IMR-90 (cell line): Measurements from ENCODE around the gene APOC4. TPM values are rescaled to one million over a fixed set of nuclear protein-coding genes. Genes with fewer than 3 reads are reported as not detected.

Experiments
- ATAC-seq: fragments of 200-7000 bp; cut with Tn5 transposase; 2 replicates; pipeline ENCODE4 v1.9.1; 2020; ENCODE audit warnings: low read depth, mild to moderate bottlenecking, moderate library complexity
- BruUV-seq: library from RNA; stranded (reverse); fragments of 400-500 nt; replicated peaks from 2 replicates; lab custom pipeline; 2021; lab: Mats Ljungman, UMichigan
- CTCF ChIA-PET: fragments of 300-600 bp; formaldehyde crosslinking; extraction: SDS; loops from one replicate; lab custom pipeline; 2021; ENCODE audit warnings: antibody characterized with exemption; lab: Yijun Ruan, JAX
- POLR2A ChIA-PET: fragments of 300-600 bp; sonication (Branson Sonifier 250); formaldehyde crosslinking; loops from one replicate; lab custom pipeline; 2022; ENCODE audit warnings: antibody characterized with exemption; ENCODE audit not compliant: unreplicated experiment; lab: Charles Lee
- DNase-seq: peaks from one replicate; pipeline ENCODE4 v3.0.0; 2013
- H2AFZ ChIP-seq: replicated peaks from 2 replicates; pipeline ENCODE3; 2013; ENCODE audit warnings: low read length, mild to moderate bottlenecking; ENCODE audit not compliant: poor library complexity
- H2AK5ac ChIP-seq: 2 replicates; pipeline ENCODE4 v1.6.1; 2013; ENCODE audit warnings: low read depth, low read length, inconsistent platforms
- H2AK9ac ChIP-seq: replicated peaks from 2 replicates; pipeline ENCODE3; 2013; ENCODE audit warnings: mild to moderate bottlenecking, low read depth, low read length, moderate library complexity; ENCODE audit not compliant: poor library complexity
- H2BK120ac ChIP-seq: 2 replicates; pipeline ENCODE4 v1.6.1; 2013; ENCODE audit warnings: low read depth, low read length, inconsistent platforms
- H2BK15ac ChIP-seq: 3 replicates; pipeline ENCODE4 v1.6.1; 2013; ENCODE audit warnings: low read depth, low read length, inconsistent platforms
- H2BK20ac ChIP-seq: 2 replicates; pipeline ENCODE4 v1.6.1; 2013; ENCODE audit warnings: low read depth, mild to moderate bottlenecking, inconsistent platforms, low read length, moderate library complexity
- H2BK5ac ChIP-seq: 2 replicates; pipeline ENCODE4 v1.6.1; 2013; ENCODE audit warnings: mild to moderate bottlenecking, low read depth, low read length, inconsistent platforms; ENCODE audit not compliant: poor library complexity, severe bottlenecking
- H3K14ac ChIP-seq: replicated peaks from 2 replicates; pipeline ENCODE4 v1.6.1; 2013; ENCODE audit warnings: low read depth, low read length, inconsistent platforms
- H3K18ac ChIP-seq: 2 replicates; pipeline ENCODE4 v1.6.1; 2013; ENCODE audit warnings: low read depth, low read length, control low read depth
- H3K23ac ChIP-seq: 2 replicates; pipeline ENCODE4 v1.6.1; 2013; ENCODE audit warnings: low read depth, low read length, inconsistent platforms
- H3K27ac ChIP-seq: 2 replicates; pipeline ENCODE4 v1.5.1; 2013; ENCODE audit warnings: mild to moderate bottlenecking, control low read depth, low read length; ENCODE audit not compliant: insufficient read depth
- H3K27me3 ChIP-seq: 2 replicates; pipeline ENCODE4 v1.6.1; 2013; ENCODE audit warnings: low read length; ENCODE audit not compliant: control insufficient read depth, insufficient read depth
- H3K36me3 ChIP-seq: 2 replicates; pipeline ENCODE4 v1.6.1; 2013; ENCODE audit warnings: low read length, mixed read lengths; ENCODE audit not compliant: control insufficient read depth, insufficient read depth
- H3K4ac ChIP-seq: 2 replicates; pipeline ENCODE4 v1.6.1; 2013; ENCODE audit warnings: low read depth, low read length, inconsistent platforms
- H3K4me1 ChIP-seq: 2 replicates; pipeline ENCODE4 v1.6.1; 2013; ENCODE audit warnings: low read length, mixed read lengths; ENCODE audit not compliant: control insufficient read depth, insufficient read depth
- H3K4me2 ChIP-seq: 2 replicates; pipeline ENCODE4 v1.6.1; 2013; ENCODE audit warnings: low read depth, mild to moderate bottlenecking, control low read depth, low read length, moderate library complexity
- H3K4me3 ChIP-seq: 2 replicates; pipeline ENCODE4 v1.5.1; 2013; ENCODE audit warnings: low read depth, mild to moderate bottlenecking, control low read depth, low read length, moderate library complexity; ENCODE audit not compliant: insufficient read depth
- H3K56ac ChIP-seq: 2 replicates; pipeline ENCODE4 v1.6.1; 2013; ENCODE audit warnings: low read length, inconsistent platforms; ENCODE audit not compliant: insufficient read depth; ENCODE audit errors: extremely low read depth
- H3K79me1 ChIP-seq, 2 experiments: 2 replicates each; pipeline ENCODE4 v1.6.1; 2013; ENCODE audit warnings: low read length in 2 of 2, inconsistent platforms in 1 of 2, low read depth in 1 of 2
- H3K9ac ChIP-seq: 2 replicates; pipeline ENCODE4 v1.6.1; 2013; ENCODE audit warnings: low read depth, low read length, control low read depth
- H3K9me1 ChIP-seq: 2 replicates; pipeline ENCODE4 v1.6.1; 2013; ENCODE audit warnings: low read length, inconsistent platforms; ENCODE audit not compliant: insufficient read depth
- H3K9me3 ChIP-seq: 2 replicates; pipeline ENCODE4 v1.6.1; 2013; ENCODE audit warnings: low read length; ENCODE audit not compliant: control insufficient read depth, insufficient read depth
- H4K20me1 ChIP-seq: 2 replicates; pipeline ENCODE4 v1.6.1; 2013; ENCODE audit warnings: low read length, inconsistent platforms; ENCODE audit not compliant: insufficient read depth
- H4K5ac ChIP-seq: 2 replicates; pipeline ENCODE4 v1.6.1; 2013; ENCODE audit warnings: mild to moderate bottlenecking, low read depth, low read length, control low read depth
- H4K8ac ChIP-seq, 2 experiments: 2 replicates each; pipeline ENCODE4 v1.6.1; 2013; ENCODE audit warnings: low read depth in 2 of 2, low read length in 2 of 2, control low read depth in 1 of 2, inconsistent platforms in 1 of 2
- H4K91ac ChIP-seq: 2 replicates; pipeline ENCODE4 v1.6.1; 2013; ENCODE audit warnings: low read depth, low read length, inconsistent platforms; ENCODE audit not compliant: insufficient read depth
- FOS ChIP-seq: fragments of 150-350 bp; IDR thresholded peaks from 2 replicates; pipeline ENCODE4 v1.6.1; 2016; ENCODE audit warnings: low read depth, low read length
- WGBS, 2 experiments: methylation state at CpG; one replicate each; pipeline versions ENCODE4 v1.1.5 to v1.1.7; 2013; ENCODE audit warnings: missing lambda C conversion rate in 2 of 2; ENCODE audit not compliant: insufficient read length in 1 of 2; ENCODE audit errors: extremely low coverage in 2 of 2; 5-methylcytosine and 5-hydroxymethylcytosine counted together
- dilution Hi-C: fragments of 300-500 bp; cut with HindIII; formaldehyde crosslinking; loops from one replicate; pipeline ENCODE4 v1.14.3; 2018; ENCODE audit warnings: low sequenced_read_pairs; ENCODE audit not compliant: unreplicated experiment
- in situ Hi-C: fragments of 300-500 bp; cut with MboI; formaldehyde crosslinking; loops from 3 replicates; pipeline ENCODE4 v1.14.3; 2019; ENCODE audit warnings: low sequenced_read_pairs, inconsistent platforms, mixed read lengths
- intact Hi-C: fragments of 100-400 bp; cut with micrococcal nuclease; formaldehyde crosslinking; loops from 2 replicates; pipeline ENCODE4 v1.10.0; 2022
- polyA plus RNA-seq, 3 experiments: library from polyadenylated mRNA; depleted of rRNA; stranded (reverse); fragments of >200 nt; gene quantifications; 2 replicates each; pipeline ENCODE4 v1.2.3, GENCODE V29; 2012; ENCODE audit warnings: low replicate concordance in 1 of 3
- total RNA-seq: library from RNA; depleted of rRNA; stranded (reverse); fragments of >200 nt; gene quantifications from 2 replicates; pipeline ENCODE4 v1.2.3, GENCODE V29; 2012

The APOC4 gene
- total and polyA plus RNA-seq, 2 of the 4 experiments (the other 2 are of a cell fraction): not detected

GRCh38 chr19:44986389-44986788, 44.4 kb downstream of the APOC4 start:
- CTCF ChIA-PET: no interaction called here
- intact Hi-C loops: no loop called here
- POLR2A ChIA-PET: no interaction called here

More at GRCh38 chr19:44986389-44986788, 44.4 kb downstream of the APOC4 start:
- Histone ChIP-seq H2AFZ (no peak overlapping the region), H3K18ac (no peak overlapping the region), H4K91ac (no peak overlapping the region), H3K9ac (no peak overlapping the region), H3K27me3 (no peaks in the 10 kb centered on the region), H4K8ac (no peak overlapping the region), H4K20me1 (peaks cover 14% of the 10 kb centered on the region), H3K36me3 (peaks cover 67% of the 10 kb centered on the region), H3K4me1 (no peaks in the 10 kb centered on the region), H3K56ac (no peak overlapping the region), H3K4me2 (no peak overlapping the region), H4K5ac (no peak overlapping the region), H2BK15ac (no peak overlapping the region), H2BK120ac (no peak overlapping the region), H3K79me1 (peaks cover 0 to 8% of the 10 kb centered on the region in 2 experiments; a peak in 1 of 4 replicates), H3K9me1 (no peaks in the 10 kb centered on the region), H3K14ac (no peak overlapping the region), H3K27ac (no peak overlapping the region), H2AK5ac (no peak overlapping the region), H3K23ac (no peak overlapping the region), H3K4me3 (no peak overlapping the region), H3K4ac (no peak overlapping the region), H2BK20ac (no peak overlapping the region), H2BK5ac (no peak overlapping the region), H2AK9ac (no peak overlapping the region), H3K9me3 (no peaks in the 10 kb centered on the region)
- in situ Hi-C loops: no loop called here
- 100% methylated on average over 6 of the region's 7 CpGs; no CpG with 5 or more reads in 1 of the 2 experiments for WGBS, 2 experiments
- BruUV-seq: no TSS peak
- no peak for TF ChIP-seq FOS
- DNase-seq (no peak), ATAC-seq (no peak)
- dilution Hi-C loops: no loop called here
